Esophagus squamous epithelium (tissue), 4 donors: ENCODE measurements around the gene KIF6.

Experiments
- POLR2A ChIP-seq, 4 donors: fragments of 450-650 bp; IDR thresholded peaks; one replicate each; pipeline ENCODE4 v1.6.1; 2017; ENCODE audit warnings: antibody characterized with exemption in 4 of 4, mild to moderate bottlenecking in 4 of 4, moderate library complexity in 3 of 4
- TF ChIP-seq, protein P1 (sequence below), 6 experiments: fragments of 450-650 bp in 4 of 6; fragments of 200-600 bp in 2 of 6; sonication (generic) in 2 of 6; IDR thresholded peaks; one replicate each; pipeline ENCODE4 v1.5.1; 2016 to 2019; ENCODE audit warnings: antibody characterized with exemption in 6 of 6, mild to moderate bottlenecking in 4 of 6, moderate library complexity in 4 of 6

DNA sequence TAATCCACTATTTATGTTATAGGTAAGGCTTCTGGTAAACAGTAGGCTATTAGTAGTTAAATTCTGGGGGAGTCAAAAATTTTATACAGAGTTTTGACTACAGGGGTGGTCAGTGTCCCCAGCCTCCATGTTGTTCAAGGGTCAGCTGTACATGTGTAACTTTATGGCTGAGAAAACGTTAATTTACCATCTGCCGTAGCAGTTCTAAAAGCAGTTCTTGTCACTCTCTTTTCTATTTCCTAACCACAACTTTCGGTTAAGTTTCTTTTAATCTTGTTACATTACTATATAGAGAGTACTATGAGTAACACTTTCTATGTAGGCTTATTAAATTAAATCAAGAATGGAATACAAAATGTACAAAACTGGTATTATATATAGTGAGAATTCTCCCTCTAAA is 21.6 kb upstream of the KIF6 start:
- TF ChIP-seq POLR2A (IDR thresholded peaks at IDR 0.05): no peak
- TF ChIP-seq, protein P1, sequence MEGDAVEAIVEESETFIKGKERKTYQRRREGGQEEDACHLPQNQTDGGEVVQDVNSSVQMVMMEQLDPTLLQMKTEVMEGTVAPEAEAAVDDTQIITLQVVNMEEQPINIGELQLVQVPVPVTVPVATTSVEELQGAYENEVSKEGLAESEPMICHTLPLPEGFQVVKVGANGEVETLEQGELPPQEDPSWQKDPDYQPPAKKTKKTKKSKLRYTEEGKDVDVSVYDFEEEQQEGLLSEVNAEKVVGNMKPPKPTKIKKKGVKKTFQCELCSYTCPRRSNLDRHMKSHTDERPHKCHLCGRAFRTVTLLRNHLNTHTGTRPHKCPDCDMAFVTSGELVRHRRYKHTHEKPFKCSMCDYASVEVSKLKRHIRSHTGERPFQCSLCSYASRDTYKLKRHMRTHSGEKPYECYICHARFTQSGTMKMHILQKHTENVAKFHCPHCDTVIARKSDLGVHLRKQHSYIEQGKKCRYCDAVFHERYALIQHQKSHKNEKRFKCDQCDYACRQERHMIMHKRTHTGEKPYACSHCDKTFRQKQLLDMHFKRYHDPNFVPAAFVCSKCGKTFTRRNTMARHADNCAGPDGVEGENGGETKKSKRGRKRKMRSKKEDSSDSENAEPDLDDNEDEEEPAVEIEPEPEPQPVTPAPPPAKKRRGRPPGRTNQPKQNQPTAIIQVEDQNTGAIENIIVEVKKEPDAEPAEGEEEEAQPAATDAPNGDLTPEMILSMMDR (IDR thresholded peaks at IDR 0.05): no peak
